AG10803 (cell line): ENCODE data around the gene LAMA3.

Experiments used
- DNase-seq: peaks from one replicate; pipeline ENCODE4 v3.0.0; 2010; ENCODE audit warnings: low read depth
- H3K4me3 ChIP-seq: 2 replicates; pipeline ENCODE4 v1.5.1; 2011; ENCODE audit warnings: mild to moderate bottlenecking, low read length, control low read depth
- TF ChIP-seq, protein P1 (sequence below): conservative IDR thresholded peaks from 2 replicates; pipeline ENCODE4 v1.5.1; 2011; ENCODE audit warnings: mild to moderate bottlenecking, low read length, control low read depth, inconsistent platforms

LAMA3 gene

DNA sequence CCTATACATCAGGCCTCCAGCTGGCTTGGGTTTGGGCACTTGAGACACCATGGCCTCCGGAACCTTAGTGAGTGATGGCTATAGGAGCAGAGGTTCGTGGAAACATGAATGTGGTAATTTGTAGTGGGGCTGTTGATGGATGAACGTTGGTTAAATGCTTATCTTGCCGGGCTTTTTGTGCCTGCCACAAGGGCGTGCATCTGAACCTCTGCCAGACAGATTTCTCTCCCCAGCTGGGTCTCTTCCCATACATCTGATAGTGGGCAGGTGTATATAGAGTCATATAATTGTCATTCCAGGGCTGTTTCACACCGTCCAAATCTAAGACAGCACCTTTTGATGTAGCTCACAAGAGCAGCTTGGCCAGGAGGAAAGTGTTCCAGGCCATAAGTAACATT lies 14.7 kb downstream of the LAMA3 start:
- H3K4me3 ChIP-seq = no peak overlapping the region
- TF ChIP-seq, protein P1, sequence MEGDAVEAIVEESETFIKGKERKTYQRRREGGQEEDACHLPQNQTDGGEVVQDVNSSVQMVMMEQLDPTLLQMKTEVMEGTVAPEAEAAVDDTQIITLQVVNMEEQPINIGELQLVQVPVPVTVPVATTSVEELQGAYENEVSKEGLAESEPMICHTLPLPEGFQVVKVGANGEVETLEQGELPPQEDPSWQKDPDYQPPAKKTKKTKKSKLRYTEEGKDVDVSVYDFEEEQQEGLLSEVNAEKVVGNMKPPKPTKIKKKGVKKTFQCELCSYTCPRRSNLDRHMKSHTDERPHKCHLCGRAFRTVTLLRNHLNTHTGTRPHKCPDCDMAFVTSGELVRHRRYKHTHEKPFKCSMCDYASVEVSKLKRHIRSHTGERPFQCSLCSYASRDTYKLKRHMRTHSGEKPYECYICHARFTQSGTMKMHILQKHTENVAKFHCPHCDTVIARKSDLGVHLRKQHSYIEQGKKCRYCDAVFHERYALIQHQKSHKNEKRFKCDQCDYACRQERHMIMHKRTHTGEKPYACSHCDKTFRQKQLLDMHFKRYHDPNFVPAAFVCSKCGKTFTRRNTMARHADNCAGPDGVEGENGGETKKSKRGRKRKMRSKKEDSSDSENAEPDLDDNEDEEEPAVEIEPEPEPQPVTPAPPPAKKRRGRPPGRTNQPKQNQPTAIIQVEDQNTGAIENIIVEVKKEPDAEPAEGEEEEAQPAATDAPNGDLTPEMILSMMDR = no peak
- DNase-seq = no peak

DNA sequence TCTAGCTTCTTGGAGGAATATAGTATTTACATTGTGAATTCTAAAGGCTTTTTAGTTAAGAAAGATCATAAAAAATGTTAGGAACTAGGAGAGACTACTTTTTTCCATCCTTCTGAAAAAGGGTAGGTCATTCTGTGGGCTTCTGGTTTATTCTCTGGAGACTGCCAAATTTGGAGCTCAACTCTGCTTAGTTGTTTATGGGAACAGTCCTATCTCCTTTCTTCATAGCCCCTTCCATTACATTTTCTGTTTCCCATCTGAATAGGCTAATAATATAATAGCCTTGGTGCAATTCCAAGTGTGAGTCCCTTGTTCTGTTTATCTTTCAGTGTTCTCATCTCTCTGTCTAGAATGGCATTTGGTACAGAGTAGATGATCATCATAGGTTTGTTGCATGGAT lies 15.6 kb downstream of the LAMA3 start:
- DNase-seq = no peak
- H3K4me3 ChIP-seq = no peak overlapping the region
- TF ChIP-seq, protein P1 = no peak

DNA sequence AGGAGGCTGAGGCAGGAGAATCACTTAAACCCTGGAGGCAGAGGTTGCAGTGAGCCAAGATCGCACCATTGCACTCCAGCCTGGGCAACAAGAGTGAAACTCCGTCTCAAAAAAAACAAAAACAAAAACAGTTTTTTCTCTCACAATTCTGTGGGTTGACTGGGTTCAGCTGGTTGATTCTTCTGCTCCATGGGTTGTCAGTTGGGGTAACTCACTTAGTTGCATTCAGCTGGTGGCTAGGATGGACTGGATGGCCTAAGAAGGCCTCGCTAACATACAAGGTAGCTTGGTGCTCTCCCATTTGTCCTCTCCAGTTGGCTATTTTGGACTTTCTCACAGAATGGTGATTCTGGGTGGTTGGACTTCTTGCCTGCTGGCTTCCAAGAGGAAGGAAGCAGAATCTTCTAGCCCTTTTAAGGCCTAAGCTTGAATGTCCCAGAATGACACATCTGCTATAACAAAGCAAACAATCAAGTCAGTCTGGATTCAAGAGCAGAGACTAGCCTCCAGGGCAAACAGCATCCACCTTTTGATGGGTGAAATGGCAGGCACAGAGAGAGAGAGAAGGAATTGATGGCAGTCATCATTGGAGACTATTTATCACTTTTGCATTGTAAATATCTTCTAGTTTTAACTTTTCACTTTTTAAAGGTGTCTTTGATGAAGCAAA lies 17.9 kb downstream of the LAMA3 start:
- TF ChIP-seq, protein P1 = no peak
- H3K4me3 ChIP-seq = no peak overlapping the region

DNA sequence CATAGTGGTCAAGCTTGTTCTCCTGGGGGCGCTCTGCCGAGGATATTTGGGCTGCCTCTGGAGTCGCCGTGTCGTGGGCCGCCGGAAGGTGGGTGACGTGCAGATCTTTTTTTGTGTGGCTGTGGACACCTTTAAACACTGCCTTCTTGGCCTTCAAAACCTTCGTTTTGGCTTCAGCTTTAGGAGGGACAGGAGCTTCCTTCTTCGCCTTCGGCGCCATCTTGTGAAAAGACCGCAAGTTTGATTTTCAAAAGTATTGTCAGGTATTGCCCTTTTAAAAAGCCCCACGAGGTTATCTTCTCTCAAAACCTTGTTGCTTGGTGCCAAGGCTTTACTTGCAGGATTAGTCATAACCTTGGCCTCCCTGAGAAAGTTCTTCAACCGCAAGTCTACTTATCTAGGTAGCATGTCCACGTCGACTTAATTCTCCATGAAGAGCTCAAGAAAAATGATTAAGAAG lies 20.8 kb downstream of the LAMA3 start:
- no peak overlapping the region for H3K4me3 ChIP-seq
- TF ChIP-seq, protein P1 = no peak
- peak; percentile 25 for DNase-seq

More for the DNA sequence above, 17.9 kb downstream of the LAMA3 start:
- DNase-seq = no peak

DNA sequence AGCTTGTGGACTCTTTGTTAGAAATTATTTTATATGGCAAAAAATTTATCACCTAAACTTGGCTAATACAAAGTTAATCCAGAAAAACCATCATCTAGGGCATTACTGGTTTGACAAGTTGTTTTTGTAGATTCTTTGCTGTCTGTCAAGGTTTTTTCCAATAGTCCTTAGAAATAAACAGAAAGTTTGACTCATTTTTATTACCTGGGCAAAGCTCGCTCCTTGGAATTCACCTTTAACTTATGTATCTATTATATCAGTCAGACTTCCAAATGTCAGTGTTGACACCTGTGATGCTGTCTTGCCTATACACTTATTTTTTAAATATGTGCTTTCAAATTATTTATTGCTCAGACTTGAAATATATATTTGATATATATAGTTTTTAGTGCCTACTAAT lies 21.7 kb downstream of the LAMA3 start:
- TF ChIP-seq, protein P1 = no peak
- no peak for DNase-seq
- H3K4me3 ChIP-seq = no peak overlapping the region

DNA sequence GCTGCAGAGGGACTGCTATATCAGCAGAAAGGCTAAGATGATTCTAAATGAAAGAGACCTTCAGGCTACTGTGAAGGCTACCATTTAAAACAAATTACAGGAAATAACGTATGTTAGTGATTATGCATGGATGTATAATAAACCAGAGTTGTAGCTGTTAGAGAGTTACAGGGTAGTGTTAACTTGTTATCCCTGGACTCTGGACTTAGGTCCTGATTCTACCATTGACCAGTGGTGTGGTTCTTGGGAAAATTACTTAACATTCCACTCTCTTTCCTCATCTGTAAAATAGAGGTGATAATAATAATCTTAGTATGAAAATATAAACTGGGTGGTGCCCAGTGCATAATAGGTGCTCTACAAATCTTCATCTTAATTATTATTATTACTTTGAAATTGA lies 22.2 kb downstream of the LAMA3 start:
- no peak for DNase-seq
- TF ChIP-seq, protein P1 = no peak
- H3K4me3 ChIP-seq = no peak overlapping the region

DNA sequence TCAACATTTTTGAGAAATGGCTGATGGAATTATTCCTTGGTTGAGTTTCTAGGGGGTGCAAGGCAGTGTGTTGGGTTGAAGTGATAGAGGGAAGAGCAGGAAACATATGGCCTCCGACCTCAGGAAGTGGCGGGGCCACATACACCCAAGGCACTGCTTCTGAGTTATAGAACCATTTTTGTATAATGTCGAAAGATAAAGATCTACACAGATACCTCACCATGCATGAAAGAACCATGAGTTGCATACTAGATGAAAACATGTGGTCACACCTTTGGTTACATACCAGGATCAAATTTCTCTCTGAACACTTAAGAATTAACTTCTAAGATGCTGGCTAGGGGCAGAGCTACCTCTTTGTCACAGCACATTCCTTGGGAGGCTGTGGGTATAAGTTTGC lies 23.2 kb downstream of the LAMA3 start:
- TF ChIP-seq, protein P1 = no peak
- no peak overlapping the region for H3K4me3 ChIP-seq
- DNase-seq = no peak
